Measurements from ENCODE around the gene FGFR2. TPM values are rescaled to one million over a fixed set of nuclear protein-coding genes. Genes with fewer than 3 reads are reported as not detected.

The FGFR2 gene
- total RNA-seq, 6 donors from 2014 or later, result 36.7 to 83.7 (median 64.1) TPM

DNA sequence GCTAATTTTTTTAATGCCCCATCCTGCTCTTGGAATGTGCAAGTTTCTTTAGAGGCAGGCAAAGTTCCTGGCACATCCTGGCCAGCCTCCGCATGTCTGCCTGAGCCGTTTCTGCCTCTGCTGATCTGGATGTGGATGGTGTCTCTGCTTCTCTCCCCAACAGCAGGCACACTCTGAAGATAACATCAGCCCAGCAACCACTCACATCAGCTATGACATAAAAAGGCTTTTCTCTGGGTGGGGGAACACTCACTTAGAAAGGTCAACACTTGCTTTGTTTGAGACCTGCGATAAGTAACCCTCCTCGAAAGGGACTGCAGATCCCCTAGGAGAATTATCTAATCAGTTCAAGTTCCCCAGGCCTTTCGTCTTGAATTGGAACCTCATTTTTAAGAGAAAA, 142.9 kb downstream of the FGFR2 start:
- no peak for DNase-seq
- no peak overlapping the region for H3K27ac ChIP-seq
- H3K36me3 ChIP-seq, result no peaks in the 10 kb centered on the region
- TF ChIP-seq, protein P1, sequence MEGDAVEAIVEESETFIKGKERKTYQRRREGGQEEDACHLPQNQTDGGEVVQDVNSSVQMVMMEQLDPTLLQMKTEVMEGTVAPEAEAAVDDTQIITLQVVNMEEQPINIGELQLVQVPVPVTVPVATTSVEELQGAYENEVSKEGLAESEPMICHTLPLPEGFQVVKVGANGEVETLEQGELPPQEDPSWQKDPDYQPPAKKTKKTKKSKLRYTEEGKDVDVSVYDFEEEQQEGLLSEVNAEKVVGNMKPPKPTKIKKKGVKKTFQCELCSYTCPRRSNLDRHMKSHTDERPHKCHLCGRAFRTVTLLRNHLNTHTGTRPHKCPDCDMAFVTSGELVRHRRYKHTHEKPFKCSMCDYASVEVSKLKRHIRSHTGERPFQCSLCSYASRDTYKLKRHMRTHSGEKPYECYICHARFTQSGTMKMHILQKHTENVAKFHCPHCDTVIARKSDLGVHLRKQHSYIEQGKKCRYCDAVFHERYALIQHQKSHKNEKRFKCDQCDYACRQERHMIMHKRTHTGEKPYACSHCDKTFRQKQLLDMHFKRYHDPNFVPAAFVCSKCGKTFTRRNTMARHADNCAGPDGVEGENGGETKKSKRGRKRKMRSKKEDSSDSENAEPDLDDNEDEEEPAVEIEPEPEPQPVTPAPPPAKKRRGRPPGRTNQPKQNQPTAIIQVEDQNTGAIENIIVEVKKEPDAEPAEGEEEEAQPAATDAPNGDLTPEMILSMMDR (IDR thresholded peaks at IDR 0.05), result no peak
- TF ChIP-seq POLR2AphosphoS5 (IDR thresholded peaks at IDR 0.05), result no peak
- no peak for TF ChIP-seq EP300 (IDR thresholded peaks at IDR 0.05)
- TF ChIP-seq POLR2A (IDR thresholded peaks at IDR 0.05), result no peak
- no peaks in the 10 kb centered on the region for H3K9me3 ChIP-seq
- WGBS, 2 donors, result 56 to 69% methylated on average over 5 of the region's 5 CpGs
- H3K4me3 ChIP-seq, result no peak overlapping the region
- no peak for ATAC-seq (ENCODE audit: low FRiP score in 2 of 2)
- H3K4me1 ChIP-seq, result no peaks in the 10 kb centered on the region
- no peaks in the 10 kb centered on the region for H3K27me3 ChIP-seq

DNA sequence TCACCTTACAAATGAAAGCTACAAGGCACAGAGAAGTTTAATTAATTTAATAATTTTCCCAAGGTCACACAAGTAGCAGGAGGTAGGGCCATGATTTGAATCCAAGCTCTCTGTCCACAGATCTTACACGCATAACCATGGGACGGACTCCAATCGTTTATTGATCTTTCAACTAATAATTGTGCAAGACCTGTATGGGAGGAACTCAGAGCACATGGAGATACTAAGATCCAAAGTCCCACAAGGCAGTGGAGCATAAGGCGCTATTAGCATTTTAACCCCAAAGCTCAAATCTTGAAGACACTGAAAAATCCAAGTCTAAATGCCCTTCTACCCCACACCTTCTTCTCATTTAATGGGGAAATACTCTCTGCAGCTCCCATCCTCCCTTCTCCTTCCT, 143.5 kb downstream of the FGFR2 start:
- TF ChIP-seq POLR2A (IDR thresholded peaks at IDR 0.05), result no peak
- TF ChIP-seq EP300 (IDR thresholded peaks at IDR 0.05), result no peak
- TF ChIP-seq POLR2AphosphoS5 (IDR thresholded peaks at IDR 0.05), result no peak
- TF ChIP-seq, protein P1 (IDR thresholded peaks at IDR 0.05), result no peak
- no peaks in the 10 kb centered on the region for H3K4me1 ChIP-seq
- no peaks in the 10 kb centered on the region for H3K36me3 ChIP-seq
- no peaks in the 10 kb centered on the region for H3K9me3 ChIP-seq
- no peak for ATAC-seq (ENCODE audit: low FRiP score in 2 of 2)
- no peaks in the 10 kb centered on the region for H3K27me3 ChIP-seq
- 85 to 96% methylated on average over 4 of the region's 4 CpGs for WGBS, 2 donors
- DNase-seq, result no peak
- H3K27ac ChIP-seq, result no peak overlapping the region
- H3K4me3 ChIP-seq, result no peak overlapping the region

DNA sequence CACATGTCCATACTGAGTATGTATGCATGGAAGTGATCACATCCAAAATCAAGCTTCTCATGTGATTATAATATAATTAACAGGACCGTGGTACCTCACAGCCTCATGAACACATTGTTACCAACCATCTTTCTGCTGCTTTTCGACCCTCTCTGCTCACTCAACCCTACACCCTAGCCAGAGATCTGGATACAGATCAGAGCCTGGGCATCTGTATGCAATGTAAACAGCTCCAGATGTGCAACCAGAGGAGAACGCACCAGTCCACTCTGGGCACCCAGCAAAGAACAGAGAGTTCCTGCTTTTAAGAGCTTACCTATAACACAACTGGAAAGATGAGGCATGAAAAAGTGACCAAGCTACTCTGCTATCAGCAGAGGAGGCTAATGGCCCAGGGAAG, 145.1 kb downstream of the FGFR2 start:
- no peak for TF ChIP-seq EP300 (IDR thresholded peaks at IDR 0.05)
- no peak for TF ChIP-seq POLR2AphosphoS5 (IDR thresholded peaks at IDR 0.05)
- no peak for TF ChIP-seq POLR2A (IDR thresholded peaks at IDR 0.05)
- TF ChIP-seq, protein P1 (IDR thresholded peaks at IDR 0.05), result no peak
- ATAC-seq (ENCODE audit: low FRiP score in 2 of 2) (no peak), DNase-seq (no peak)
- Histone ChIP-seq H3K4me1 (no peaks in the 10 kb centered on the region), H3K36me3 (no peaks in the 10 kb centered on the region), H3K27me3 (no peaks in the 10 kb centered on the region), H3K9me3 (no peaks in the 10 kb centered on the region), H3K27ac (no peak overlapping the region), H3K4me3 (no peak overlapping the region)
- WGBS, 2 donors, result 66 to 71% methylated on average over 3 of the region's 3 CpGs

DNA sequence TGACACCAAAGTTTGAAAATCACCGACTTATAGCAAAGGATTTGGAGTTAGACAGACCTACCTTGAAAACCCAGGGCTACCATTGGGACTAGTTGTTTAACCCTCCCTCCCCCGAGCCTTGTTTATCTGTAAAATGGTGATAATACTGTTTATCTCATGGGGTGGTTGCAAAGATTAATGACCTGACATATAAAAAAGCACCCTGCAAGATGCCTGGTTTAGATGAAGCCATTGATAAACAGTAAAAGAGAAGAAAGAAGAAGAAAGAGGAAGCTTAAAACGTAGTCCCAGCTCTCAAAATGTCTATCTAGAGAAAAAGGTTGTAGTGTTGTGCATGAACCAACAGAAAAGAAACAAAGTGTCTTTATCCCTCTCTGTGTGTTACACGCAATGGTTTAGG, 145.7 kb downstream of the FGFR2 start:
- Histone ChIP-seq H3K36me3 (no peaks in the 10 kb centered on the region), H3K27ac (no peak overlapping the region), H3K9me3 (no peaks in the 10 kb centered on the region), H3K4me1 (no peaks in the 10 kb centered on the region), H3K4me3 (no peak overlapping the region), H3K27me3 (no peaks in the 10 kb centered on the region)
- TF ChIP-seq EP300 (IDR thresholded peaks at IDR 0.05) (no peak), POLR2A (IDR thresholded peaks at IDR 0.05) (no peak), POLR2AphosphoS5 (IDR thresholded peaks at IDR 0.05) (no peak)
- TF ChIP-seq, protein P1 (IDR thresholded peaks at IDR 0.05), result no peak
- DNase-seq (no peak), ATAC-seq (ENCODE audit: low FRiP score in 2 of 2) (no peak)
- WGBS, 2 donors, result 45 to 55% methylated on average over 4 of the region's 4 CpGs

DNA sequence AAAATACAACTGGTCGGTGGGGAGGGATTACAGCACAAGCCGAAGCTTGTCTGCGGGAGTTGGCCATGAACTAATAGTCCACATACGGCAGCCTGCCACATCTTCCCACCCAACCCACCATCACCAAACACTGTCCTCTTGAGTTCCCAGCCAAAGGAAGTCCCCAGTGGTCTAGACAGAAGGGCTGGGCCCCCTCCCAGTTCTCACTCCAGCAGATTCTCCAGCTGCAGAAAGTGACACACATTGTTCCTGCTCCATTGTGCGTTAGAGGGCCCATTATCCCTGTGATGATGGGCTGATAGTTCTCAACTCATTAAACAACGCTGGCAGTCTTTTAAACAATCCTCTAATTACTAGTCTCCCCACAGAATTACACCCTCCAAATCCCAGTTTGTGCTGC, 148.0 kb downstream of the FGFR2 start:
- no peak for DNase-seq
- no peak for TF ChIP-seq POLR2A (IDR thresholded peaks at IDR 0.05)
- TF ChIP-seq, protein P1 (IDR thresholded peaks at IDR 0.05), result no peak
- no peak for TF ChIP-seq POLR2AphosphoS5 (IDR thresholded peaks at IDR 0.05)
- TF ChIP-seq EP300 (IDR thresholded peaks at IDR 0.05), result no peak
- no peak overlapping the region for H3K27ac ChIP-seq
- no peaks in the 10 kb centered on the region for H3K27me3 ChIP-seq
- H3K36me3 ChIP-seq, result no peaks in the 10 kb centered on the region
- no peak overlapping the region for H3K4me3 ChIP-seq
- 87 to 95% methylated on average over 5 to 6 of the region's 6 CpGs for WGBS, 2 donors
- no peaks in the 10 kb centered on the region for H3K9me3 ChIP-seq
- no peaks in the 10 kb centered on the region for H3K4me1 ChIP-seq
- ATAC-seq (ENCODE audit: low FRiP score in 2 of 2), result no peak
